Measurements from ENCODE around the gene TADA2B.
A peak's percentile ranks its signal among the peaks of the same experiment; 100 is the strongest.

TADA2B gene

GRCh38 chr4:7044137-7044930, 1.2 kb downstream of the TADA2B start:
- Histone ChIP-seq H3K56ac (ENCODE audit: low read length) (peak overlapping the region; percentile 99), H4K5ac (ENCODE audit: low read length) (no peak overlapping the region), H4K8ac (ENCODE audit: low read depth, low read length) (no peak overlapping the region), H2BK5ac (ENCODE audit: low read length) (no peak overlapping the region), H3K9ac (ENCODE audit: low read length) (peak overlapping the region; percentile 94), H3K79me1 (ENCODE audit: low read length) (peaks cover 38% of the 10 kb centered on the region), H3K4ac (ENCODE audit: low read depth, low read length) (no peak overlapping the region), H3K79me2 (ENCODE audit: control insufficient read depth, insufficient read depth, low read length) (peaks cover 32% of the 10 kb centered on the region), H2AK5ac (ENCODE audit: low read length) (no peak overlapping the region), H2BK15ac (replicated peaks; ENCODE audit: low read depth) (no peak overlapping the region), H3K4me2 (ENCODE audit: low read length) (peak overlapping the region; percentile 79), H2BK120ac (ENCODE audit: low read depth, low read length) (no peak overlapping the region), H3K36me3 (ENCODE audit: control insufficient read depth, insufficient read depth, low read length) (no peaks in the 10 kb centered on the region), H3K27ac (ENCODE audit: low read depth, low read length) (no peak overlapping the region), H3K4me1 (ENCODE audit: control insufficient read depth, low read depth, low read length) (peaks cover 2% of the 10 kb centered on the region), H3K23ac (ENCODE audit: low read length) (peak overlapping the region; percentile 72), H3K4me3 (ENCODE audit: low read length) (peak overlapping the region; percentile 75), H3K18ac (ENCODE audit: low read length) (no peak overlapping the region), H3K27me3 (ENCODE audit: insufficient read depth, low read length, poor library complexity) (peaks cover 6% of the 10 kb centered on the region)
- no peak for DNase-seq
- no CpG with 5 or more reads among the region's 29 CpGs for WGBS (ENCODE audit: extremely low coverage, insufficient coverage, low lambda C conversion rate)

- H3K18ac ChIP-seq (ENCODE audit: low read length): no peak overlapping the region
- no peak overlapping the region for H3K27ac ChIP-seq (ENCODE audit: low read depth, low read length)
- peaks cover 6% of the 10 kb centered on the region for H3K27me3 ChIP-seq (ENCODE audit: insufficient read depth, low read length, poor library complexity)
- H2BK120ac ChIP-seq (ENCODE audit: low read depth, low read length): no peak overlapping the region
- WGBS (ENCODE audit: extremely low coverage, insufficient coverage, low lambda C conversion rate): no CpG with 5 or more reads among the region's 8 CpGs
- no peak overlapping the region for H3K4me3 ChIP-seq (ENCODE audit: low read length)
- no peak overlapping the region for H3K9ac ChIP-seq (ENCODE audit: low read length)
- H3K36me3 ChIP-seq (ENCODE audit: control insufficient read depth, insufficient read depth, low read length): no peaks in the 10 kb centered on the region
- peaks cover 2% of the 10 kb centered on the region for H3K4me1 ChIP-seq (ENCODE audit: control insufficient read depth, low read depth, low read length)
- no peak overlapping the region for H4K5ac ChIP-seq (ENCODE audit: low read length)
- no peak overlapping the region for H2BK5ac ChIP-seq (ENCODE audit: low read length)
- no peak for DNase-seq
- H3K79me2 ChIP-seq (ENCODE audit: control insufficient read depth, insufficient read depth, low read length): peaks cover 32% of the 10 kb centered on the region
- H2BK15ac ChIP-seq (replicated peaks; ENCODE audit: low read depth): no peak overlapping the region
- H3K4me2 ChIP-seq (ENCODE audit: low read length): no peak overlapping the region
- no peak overlapping the region for H2AK5ac ChIP-seq (ENCODE audit: low read length)
- H3K79me1 ChIP-seq (ENCODE audit: low read length): peaks cover 39% of the 10 kb centered on the region
- H4K8ac ChIP-seq (ENCODE audit: low read depth, low read length): no peak overlapping the region
- H3K56ac ChIP-seq (ENCODE audit: low read length): no peak overlapping the region
- H3K23ac ChIP-seq (ENCODE audit: low read length): no peak overlapping the region
- H3K4ac ChIP-seq (ENCODE audit: low read depth, low read length): no peak overlapping the region
Measured at GRCh38 chr4:7045553-7045952, 2.4 kb downstream of the TADA2B start.

GRCh38 chr4:7045961-7046921, 3.1 kb downstream of the TADA2B start:
- no CpG with 5 or more reads among the region's 23 CpGs for WGBS (ENCODE audit: extremely low coverage, insufficient coverage, low lambda C conversion rate)
- Histone ChIP-seq H3K4ac (ENCODE audit: low read depth, low read length) (no peak overlapping the region), H3K56ac (ENCODE audit: low read length) (peak overlapping the region; percentile 25), H3K9ac (ENCODE audit: low read length) (no peak overlapping the region), H3K79me2 (ENCODE audit: control insufficient read depth, insufficient read depth, low read length) (peaks cover 32% of the 10 kb centered on the region), H3K79me1 (ENCODE audit: low read length) (peaks cover 43% of the 10 kb centered on the region), H3K4me2 (ENCODE audit: low read length) (no peak overlapping the region), H2BK15ac (replicated peaks; ENCODE audit: low read depth) (no peak overlapping the region), H3K27ac (ENCODE audit: low read depth, low read length) (no peak overlapping the region), H2BK120ac (ENCODE audit: low read depth, low read length) (no peak overlapping the region), H3K36me3 (ENCODE audit: control insufficient read depth, insufficient read depth, low read length) (no peaks in the 10 kb centered on the region), H4K8ac (ENCODE audit: low read depth, low read length) (no peak overlapping the region), H3K4me1 (ENCODE audit: control insufficient read depth, low read depth, low read length) (peaks cover 2% of the 10 kb centered on the region), H2AK5ac (ENCODE audit: low read length) (no peak overlapping the region), H3K18ac (ENCODE audit: low read length) (no peak overlapping the region), H3K27me3 (ENCODE audit: insufficient read depth, low read length, poor library complexity) (peaks cover 3% of the 10 kb centered on the region), H3K23ac (ENCODE audit: low read length) (no peak overlapping the region), H3K4me3 (ENCODE audit: low read length) (no peak overlapping the region), H4K5ac (ENCODE audit: low read length) (no peak overlapping the region), H2BK5ac (ENCODE audit: low read length) (no peak overlapping the region)
- no peak for DNase-seq

- H3K4me2 ChIP-seq (ENCODE audit: low read length): no peak overlapping the region
- no peaks in the 10 kb centered on the region for H3K27me3 ChIP-seq (ENCODE audit: insufficient read depth, low read length, poor library complexity)
- H3K4me1 ChIP-seq (ENCODE audit: control insufficient read depth, low read depth, low read length): peaks cover 2% of the 10 kb centered on the region
- no peak overlapping the region for H3K56ac ChIP-seq (ENCODE audit: low read length)
- H3K18ac ChIP-seq (ENCODE audit: low read length): no peak overlapping the region
- no peak overlapping the region for H2BK15ac ChIP-seq (replicated peaks; ENCODE audit: low read depth)
- H3K27ac ChIP-seq (ENCODE audit: low read depth, low read length): no peak overlapping the region
- no peak overlapping the region for H3K4me3 ChIP-seq (ENCODE audit: low read length)
- H2BK120ac ChIP-seq (ENCODE audit: low read depth, low read length): no peak overlapping the region
- H2BK5ac ChIP-seq (ENCODE audit: low read length): no peak overlapping the region
- H3K36me3 ChIP-seq (ENCODE audit: control insufficient read depth, insufficient read depth, low read length): no peaks in the 10 kb centered on the region
- H4K8ac ChIP-seq (ENCODE audit: low read depth, low read length): no peak overlapping the region
- no peak overlapping the region for H3K23ac ChIP-seq (ENCODE audit: low read length)
- peaks cover 32% of the 10 kb centered on the region for H3K79me2 ChIP-seq (ENCODE audit: control insufficient read depth, insufficient read depth, low read length)
- H2AK5ac ChIP-seq (ENCODE audit: low read length): no peak overlapping the region
- no peak overlapping the region for H3K9ac ChIP-seq (ENCODE audit: low read length)
- DNase-seq: no peak
- no peak overlapping the region for H3K4ac ChIP-seq (ENCODE audit: low read depth, low read length)
- no peak overlapping the region for H4K5ac ChIP-seq (ENCODE audit: low read length)
- WGBS (ENCODE audit: extremely low coverage, insufficient coverage, low lambda C conversion rate): no CpG with 5 or more reads among the region's 9 CpGs
- H3K79me1 ChIP-seq (ENCODE audit: low read length): peaks cover 44% of the 10 kb centered on the region
Measured at GRCh38 chr4:7046971-7047370, 3.8 kb downstream of the TADA2B start.

- no peaks in the 10 kb centered on the region for H3K27me3 ChIP-seq (ENCODE audit: insufficient read depth, low read length, poor library complexity)
- H2BK5ac ChIP-seq (ENCODE audit: low read length): no peak overlapping the region
- no peaks in the 10 kb centered on the region for H3K36me3 ChIP-seq (ENCODE audit: control insufficient read depth, insufficient read depth, low read length)
- H3K23ac ChIP-seq (ENCODE audit: low read length): no peak overlapping the region
- no peak overlapping the region for H4K5ac ChIP-seq (ENCODE audit: low read length)
- peaks cover 44% of the 10 kb centered on the region for H3K79me1 ChIP-seq (ENCODE audit: low read length)
- no peak overlapping the region for H2AK5ac ChIP-seq (ENCODE audit: low read length)
- H3K27ac ChIP-seq (ENCODE audit: low read depth, low read length): no peak overlapping the region
- H3K4ac ChIP-seq (ENCODE audit: low read depth, low read length): no peak overlapping the region
- H2BK120ac ChIP-seq (ENCODE audit: low read depth, low read length): no peak overlapping the region
- H3K79me2 ChIP-seq (ENCODE audit: control insufficient read depth, insufficient read depth, low read length): peaks cover 32% of the 10 kb centered on the region
- DNase-seq: no peak
- H3K4me1 ChIP-seq (ENCODE audit: control insufficient read depth, low read depth, low read length): peaks cover 2% of the 10 kb centered on the region
- no peak overlapping the region for H3K4me3 ChIP-seq (ENCODE audit: low read length)
- H3K4me2 ChIP-seq (ENCODE audit: low read length): no peak overlapping the region
- no peak overlapping the region for H3K18ac ChIP-seq (ENCODE audit: low read length)
- no peak overlapping the region for H3K56ac ChIP-seq (ENCODE audit: low read length)
- no CpG with 5 or more reads among the region's 12 CpGs for WGBS (ENCODE audit: extremely low coverage, insufficient coverage, low lambda C conversion rate)
- no peak overlapping the region for H3K9ac ChIP-seq (ENCODE audit: low read length)
- H4K8ac ChIP-seq (ENCODE audit: low read depth, low read length): no peak overlapping the region
- no peak overlapping the region for H2BK15ac ChIP-seq (replicated peaks; ENCODE audit: low read depth)
Measured at GRCh38 chr4:7048642-7049041, 5.5 kb downstream of the TADA2B start.
